ENCODE measurements around the gene GK.
A peak's percentile ranks its signal among the peaks of the same experiment; 100 is the strongest.
"Not testable (repeated sequence)": the region's sequence is repeated elsewhere in the genome, so short reads cannot be mapped to it uniquely, and the experiment has no call there.

Gene GK

DNA sequence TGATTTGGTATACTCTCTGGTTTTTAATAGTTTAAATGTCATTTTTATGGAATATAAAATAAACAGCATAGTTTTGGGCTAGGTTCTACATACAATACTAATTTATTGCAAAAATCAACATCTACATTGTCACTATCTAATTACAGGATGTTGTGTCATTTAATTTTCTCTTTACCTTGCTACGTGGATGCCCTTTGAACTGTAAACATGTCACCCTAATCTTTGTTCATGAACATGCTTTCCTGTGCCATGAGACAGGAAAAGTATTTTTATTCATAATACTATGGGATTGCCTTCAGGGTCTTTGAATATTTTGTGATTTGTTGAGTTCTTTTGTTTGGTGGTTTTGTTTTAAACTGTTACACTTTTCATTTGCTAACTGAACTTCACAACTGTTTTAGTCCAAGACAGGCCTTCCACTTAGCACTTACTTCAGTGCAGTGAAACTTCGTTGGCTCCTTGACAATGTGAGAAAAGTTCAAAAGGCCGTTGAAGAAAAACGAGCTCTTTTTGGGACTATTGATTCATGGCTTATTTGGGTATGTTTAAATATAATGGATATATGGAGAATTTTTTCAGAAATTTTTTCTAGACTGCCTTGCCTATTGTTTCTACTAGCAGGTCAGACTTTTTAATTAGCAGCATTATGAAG lies 40.9 kb downstream of the GK start:
- no peak for DNase-seq (ENCODE audit: low read depth in 2 of 2, low spot score in 1 of 2)

DNA sequence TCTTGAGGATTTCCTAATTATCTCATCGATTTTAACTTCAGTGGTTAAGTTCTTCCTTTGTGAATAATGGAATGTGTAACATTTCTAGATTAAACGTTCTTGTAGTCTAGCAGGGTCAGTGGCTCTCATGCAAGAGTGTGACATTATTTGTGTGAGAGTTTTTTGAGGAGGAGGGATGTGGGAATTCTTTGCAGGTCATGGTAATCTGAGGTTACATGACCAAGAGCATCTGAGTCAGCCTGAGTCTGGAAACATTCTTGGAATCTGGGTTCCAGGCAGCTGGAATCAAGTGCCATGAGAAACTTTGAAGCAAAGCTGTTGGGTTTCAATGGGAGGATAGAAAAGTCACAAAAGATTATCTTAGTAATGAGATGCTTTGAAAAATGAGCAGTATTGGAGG lies 49.5 kb downstream of the GK start:
- DNase-seq (ENCODE audit: low read depth in 2 of 2, low spot score in 1 of 2): no peak

- no peak for DNase-seq (ENCODE audit: low read depth in 2 of 2, low spot score in 1 of 2)
These were observed 53.1 kb downstream of the GK start for GRCh38 chrX:30706216-30706775.

DNA sequence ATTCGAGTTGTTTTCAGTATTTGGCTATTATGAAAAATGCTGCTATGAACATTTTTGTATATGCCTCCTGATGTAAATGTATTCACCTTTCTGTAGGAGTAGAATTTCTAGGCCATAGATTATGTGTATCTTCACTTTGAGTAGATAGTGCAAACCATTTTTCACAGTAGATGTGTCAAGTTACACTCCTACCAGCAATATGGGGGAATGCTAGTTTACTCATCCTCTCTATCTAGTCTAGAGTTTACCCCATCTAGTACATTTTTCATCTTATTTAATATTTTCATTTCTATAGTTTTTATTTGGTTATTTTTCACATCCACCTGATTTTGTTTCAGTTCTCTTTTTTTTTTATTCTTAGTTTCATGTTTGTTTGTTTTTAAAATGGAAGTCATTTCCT lies 59.0 kb downstream of the GK start:
- DNase-seq (ENCODE audit: low read depth in 2 of 2, low spot score in 1 of 2): no peak

GRCh38 chrX:30713061-30713525 lies 59.9 kb downstream of the GK start:
- peak in 1 of 2 donors; percentile 0 for DNase-seq (ENCODE audit: low read depth in 2 of 2, low spot score in 1 of 2)

DNA sequence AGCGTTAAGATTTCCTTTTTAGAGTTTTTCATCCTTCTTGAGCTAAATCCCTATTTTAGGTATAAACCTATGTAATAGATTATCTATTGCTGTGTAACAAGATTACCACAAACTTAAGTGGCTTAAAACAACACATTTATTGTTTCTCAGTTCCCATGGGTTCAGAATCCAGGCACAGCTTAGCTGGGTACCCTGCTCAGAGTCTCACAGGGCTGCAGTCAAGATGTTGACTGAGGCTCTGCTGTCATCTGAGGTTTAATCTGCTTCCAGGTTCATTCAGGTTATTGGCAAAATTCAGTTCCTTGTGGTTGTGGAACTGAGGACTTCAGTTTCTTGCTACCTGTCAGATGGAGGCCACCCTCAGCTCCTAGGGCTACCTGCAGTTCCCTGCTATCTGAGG lies 60.9 kb downstream of the GK start:
- no peak for DNase-seq (ENCODE audit: low read depth in 2 of 2, low spot score in 1 of 2)

- DNase-seq (ENCODE audit: low read depth in 2 of 2, low spot score in 1 of 2): no peak
These were observed 62.8 kb downstream of the GK start for GRCh38 chrX:30715976-30716375.

DNA sequence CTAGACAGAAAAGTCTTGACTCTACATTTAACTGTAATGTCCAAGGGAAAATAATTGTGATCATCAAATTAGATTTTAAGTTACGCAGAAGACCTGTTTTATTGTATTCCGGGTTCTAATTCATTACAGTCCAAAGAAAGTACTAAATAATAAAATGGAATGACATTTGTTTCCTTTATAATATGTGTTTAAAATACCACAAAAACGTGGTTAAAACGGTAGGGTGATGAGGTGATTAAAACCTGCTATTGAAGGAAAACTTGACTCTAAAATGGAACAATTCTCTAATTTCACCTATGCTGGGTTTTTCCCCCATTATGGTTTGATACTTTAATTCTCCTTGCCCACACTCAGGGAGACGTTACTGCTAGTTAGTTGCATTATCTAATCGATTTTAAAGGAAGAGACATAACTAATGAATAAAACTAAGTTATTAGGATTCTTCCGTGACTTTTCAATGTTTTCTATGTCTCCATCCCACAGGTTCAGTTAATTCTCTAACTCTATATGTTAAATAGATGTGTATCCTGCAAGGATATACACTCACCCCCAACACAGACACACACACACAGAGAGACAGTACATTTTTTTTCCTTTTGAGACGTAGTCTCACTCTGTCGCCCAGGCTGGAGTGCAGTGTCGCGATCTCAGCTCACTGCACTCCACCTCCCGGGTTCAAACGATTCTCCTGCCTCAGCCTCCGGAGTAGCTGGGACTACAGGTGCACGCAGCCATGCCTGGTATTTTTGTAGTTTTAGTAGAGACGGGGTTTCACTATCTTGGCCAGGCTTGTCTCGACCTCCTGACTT lies 80.8 kb downstream of the GK start:
- no peak for DNase-seq (ENCODE audit: low read depth in 2 of 2, low spot score in 1 of 2)

DNA sequence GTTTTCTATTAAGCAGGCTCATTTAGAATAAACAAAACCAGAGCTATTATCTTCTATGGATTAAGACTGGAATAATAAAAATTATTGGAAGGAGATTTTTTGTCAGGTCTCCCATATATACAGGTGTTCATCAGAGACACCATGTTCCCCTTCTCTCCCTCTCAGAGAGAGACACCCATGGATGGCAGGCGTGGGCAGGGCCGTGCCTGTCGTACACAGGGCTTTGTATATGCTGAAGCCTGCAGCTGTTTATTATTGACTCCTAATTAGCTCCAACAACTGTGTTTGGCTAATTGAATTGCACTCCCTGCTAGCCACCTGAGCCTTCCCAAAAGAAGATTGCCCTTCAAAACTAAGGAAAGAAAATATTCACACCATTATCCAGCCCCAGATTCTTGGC lies 81.6 kb downstream of the GK start:
- no peak for DNase-seq (ENCODE audit: low read depth in 2 of 2, low spot score in 1 of 2)

DNA sequence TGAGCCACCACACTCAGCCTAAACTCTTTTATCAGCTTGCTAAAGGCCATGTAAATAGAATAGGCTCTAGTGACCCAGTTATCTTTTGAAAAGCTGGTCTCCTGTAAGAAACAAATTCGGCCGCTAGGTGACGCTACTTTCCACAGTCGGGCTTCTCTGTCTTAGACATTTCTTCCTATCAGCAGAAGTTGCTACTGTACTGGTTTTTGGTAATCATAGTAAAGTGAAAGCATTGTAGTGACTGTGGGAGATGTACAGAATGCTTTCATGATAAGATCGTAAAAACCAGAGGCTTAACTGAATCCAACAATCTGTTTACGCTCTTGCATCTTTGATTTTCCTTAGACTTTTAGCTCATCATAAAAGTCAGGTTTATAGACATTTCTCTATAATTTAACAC lies 82.6 kb downstream of the GK start:
- DNase-seq (ENCODE audit: low read depth in 2 of 2, low spot score in 1 of 2): peak in 1 of 2 donors; percentile 38

- no peak for DNase-seq (ENCODE audit: low read depth in 2 of 2, low spot score in 1 of 2)
These were observed 88.3 kb downstream of the GK start for GRCh38 chrX:30741545-30741944.

DNA sequence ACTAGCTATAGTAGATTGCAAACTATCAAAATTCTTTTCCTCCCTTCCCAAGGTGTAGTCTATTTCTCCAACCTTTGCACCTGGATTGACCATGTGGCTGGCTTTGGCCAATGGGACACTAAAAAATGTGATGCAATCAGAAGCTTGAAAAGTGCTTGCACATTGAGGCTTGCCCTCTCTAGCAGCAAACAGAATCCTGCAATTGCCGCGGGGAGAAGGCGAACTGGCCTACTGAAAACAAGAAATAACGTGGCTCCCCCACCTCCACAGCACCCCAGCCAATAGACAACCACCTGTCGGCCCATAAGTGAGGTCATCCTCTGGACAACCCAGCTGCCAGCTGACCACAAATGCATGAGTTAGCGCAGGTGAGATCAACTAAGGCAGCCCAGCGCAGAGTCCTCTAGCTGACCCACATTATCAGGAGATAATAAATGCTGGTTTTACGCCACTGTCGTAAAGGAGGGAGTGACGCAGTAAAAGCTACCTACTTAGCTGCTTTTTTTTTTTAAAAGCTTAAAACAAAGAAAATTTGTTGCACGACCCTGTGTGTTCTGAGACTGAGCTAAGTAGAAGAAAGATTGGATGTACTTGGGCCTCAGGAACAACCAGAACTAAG lies 95.2 kb downstream of the GK start:
- no peak for DNase-seq (ENCODE audit: low read depth in 2 of 2, low spot score in 1 of 2)

- DNase-seq (ENCODE audit: low read depth in 2 of 2, low spot score in 1 of 2): no peak
These were observed 98.3 kb downstream of the GK start for GRCh38 chrX:30751497-30751896.

DNA sequence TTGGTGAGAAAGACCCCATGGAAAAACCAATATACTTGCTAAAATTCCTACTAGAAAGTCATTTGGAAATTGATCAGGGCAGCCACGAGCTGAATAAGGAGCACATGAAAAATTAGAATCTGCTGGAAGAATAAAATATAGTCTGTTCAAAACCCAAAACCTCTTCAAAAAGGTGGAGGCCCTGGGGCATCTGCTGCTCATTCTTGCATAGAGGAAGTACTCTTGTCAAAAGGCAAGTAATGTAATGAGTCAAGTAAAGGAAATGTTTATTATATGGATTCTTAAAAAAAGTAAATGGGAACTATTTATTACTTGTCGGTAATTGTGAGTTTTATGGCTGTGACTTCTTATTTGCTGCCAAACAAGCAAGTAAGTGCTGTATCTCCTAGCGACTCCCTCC lies 109.5 kb downstream of the GK start:
- DNase-seq (ENCODE audit: low read depth in 2 of 2, low spot score in 1 of 2): no peak

DNA sequence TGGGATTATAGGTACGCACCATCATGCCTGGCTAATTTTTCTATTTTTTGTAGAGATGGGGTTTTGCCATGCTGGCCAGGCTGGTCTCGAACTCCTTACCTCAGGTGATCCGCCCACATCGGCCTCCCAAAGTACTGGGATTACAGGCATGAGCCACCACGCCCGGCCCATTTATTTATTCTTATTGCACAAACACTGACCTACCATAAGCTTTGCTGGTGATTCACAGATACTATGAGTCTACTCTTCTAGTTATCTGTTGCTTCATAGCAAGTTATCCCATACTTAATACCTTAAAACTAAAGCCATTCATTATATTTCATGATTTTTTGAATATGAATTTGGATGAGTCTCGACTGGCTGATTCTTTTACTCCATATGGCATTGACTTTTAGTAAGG lies 120.5 kb downstream of the GK start:
- not testable (repeated sequence) for DNase-seq (ENCODE audit: low read depth in 2 of 2, low spot score in 1 of 2)

- no peak for DNase-seq (ENCODE audit: low read depth in 2 of 2, low spot score in 1 of 2)
These were observed 124.4 kb downstream of the GK start for GRCh38 chrX:30777575-30777974.

DNA sequence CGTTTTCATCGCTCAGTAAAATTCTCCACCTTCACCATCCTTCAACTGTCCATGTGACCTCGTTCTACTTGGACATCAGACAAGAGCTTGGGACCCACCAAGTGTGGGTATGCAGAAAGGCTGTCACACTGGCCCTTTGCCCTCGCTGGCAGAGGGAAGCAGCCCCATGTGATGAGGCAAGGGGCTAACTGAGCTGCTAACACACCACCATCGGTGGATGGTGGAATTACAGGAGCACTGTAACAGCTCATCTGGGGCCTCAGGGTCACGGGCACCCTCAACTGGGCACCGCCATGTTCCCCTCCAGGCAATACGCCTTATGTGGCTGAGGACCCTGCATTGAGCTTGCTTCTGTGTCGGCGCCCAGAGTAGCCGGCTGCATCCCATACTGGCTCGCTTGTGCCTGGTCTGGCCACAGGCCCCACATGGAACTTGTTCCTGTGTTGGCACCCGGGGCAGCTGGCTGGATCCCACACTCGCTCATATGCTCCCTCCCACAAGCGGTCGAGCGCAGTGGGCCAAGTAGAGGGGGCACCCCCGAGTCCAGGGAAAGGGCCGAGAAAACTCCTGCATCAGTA lies 126.3 kb downstream of the GK start:
- no peak for DNase-seq (ENCODE audit: low read depth in 2 of 2, low spot score in 1 of 2)
